Keratinocyte (primary cell): ENCODE measurements around the gene PDE4C. TPM values are rescaled to one million over a fixed set of nuclear protein-coding genes. Genes with fewer than 3 reads are reported as not detected.

ENCODE experiments used
- DNase-seq: peaks from one replicate; pipeline ENCODE4 v3.0.0-alpha.2; 2011; ENCODE audit warnings: low read depth, missing footprints, low spot score
- FAIRE-seq: peaks from 2 replicates; lab custom pipeline; 2011; peaks lifted over from hg19 to GRCh38; lab: Jason Lieb, UNC
- H2AFZ ChIP-seq: 2 replicates; pipeline ENCODE4 v1.6.0; 2012; ENCODE audit warnings: low read length, control low read depth, inconsistent platforms; ENCODE audit not compliant: control insufficient read depth
- H3K27ac ChIP-seq: 2 replicates; pipeline ENCODE4 v1.5.1; 2011; ENCODE audit warnings: low read length; ENCODE audit not compliant: control insufficient read depth, insufficient read depth
- H3K27me3 ChIP-seq: 3 replicates; pipeline ENCODE4 v1.6.0; 2011; ENCODE audit warnings: low read length; ENCODE audit not compliant: control insufficient read depth, insufficient read depth; ENCODE audit errors: extremely low read depth
- H3K36me3 ChIP-seq, 2 experiments: 2 replicates in 1 of 2; 3 replicates in 1 of 2; pipeline ENCODE4 v1.5.1; 2011; ENCODE audit warnings: low read length in 2 of 2, mild to moderate bottlenecking in 1 of 2; ENCODE audit not compliant: control insufficient read depth in 2 of 2, insufficient read depth in 2 of 2; ENCODE audit errors: extremely low read depth in 1 of 2
- H3K4me1 ChIP-seq: 3 replicates; pipeline ENCODE4 v1.5.1; 2011; ENCODE audit warnings: low read length; ENCODE audit not compliant: control insufficient read depth, insufficient read depth; ENCODE audit errors: extremely low read depth
- H3K4me2 ChIP-seq: 3 replicates; pipeline ENCODE4 v1.6.0; 2011; ENCODE audit warnings: low read depth, low read length; ENCODE audit not compliant: control insufficient read depth, insufficient read depth; ENCODE audit errors: extremely low read depth
- H3K4me3 ChIP-seq, 3 experiments: fragments of 200-600 bp in 1 of 3; sonication (generic) in 1 of 3; 2 replicates in 2 of 3; 3 replicates in 1 of 3; pipeline ENCODE4 v1.5.1; 2011 to 2016; ENCODE audit warnings: low read length in 3 of 3, mild to moderate bottlenecking in 3 of 3, control low read depth in 2 of 3, inconsistent platforms in 1 of 3, low read depth in 1 of 3, mixed read lengths in 1 of 3, mixed run types in 1 of 3, moderate library complexity in 1 of 3; ENCODE audit not compliant: control insufficient read depth in 2 of 3, insufficient read depth in 2 of 3; ENCODE audit errors: extremely low read depth in 1 of 3
- H3K79me2 ChIP-seq: 2 replicates; pipeline ENCODE4 v1.6.0; 2012; ENCODE audit warnings: low read length; ENCODE audit not compliant: control insufficient read depth, insufficient read depth
- H3K9ac ChIP-seq: 3 replicates; pipeline ENCODE4 v1.6.0; 2011; ENCODE audit warnings: low read length; ENCODE audit not compliant: control insufficient read depth, insufficient read depth; ENCODE audit errors: extremely low read depth
- H3K9me1 ChIP-seq: 3 replicates; pipeline ENCODE4 v1.6.0; 2011; ENCODE audit warnings: low read length; ENCODE audit not compliant: control insufficient read depth, insufficient read depth; ENCODE audit errors: extremely low read depth
- H3K9me3 ChIP-seq: 2 replicates; pipeline ENCODE4 v1.5.1; 2012; ENCODE audit warnings: low read depth, low read length; ENCODE audit not compliant: control insufficient read depth
- H4K20me1 ChIP-seq: 3 replicates; pipeline ENCODE4 v1.6.0; 2011; ENCODE audit warnings: low read length; ENCODE audit not compliant: control insufficient read depth, insufficient read depth; ENCODE audit errors: extremely low read depth
- CTCF ChIP-seq, 3 experiments: IDR thresholded peaks in 1 of 3; conservative IDR thresholded peaks in 1 of 3; optimal IDR thresholded peaks in 1 of 3; 2 replicates in 2 of 3; 3 replicates in 1 of 3; pipeline versions ENCODE3 to v1.5.1; 2011; ENCODE audit warnings: low read length in 3 of 3, mild to moderate bottlenecking in 3 of 3, moderate library complexity in 2 of 3, control low read depth in 1 of 3, inconsistent platforms in 1 of 3; ENCODE audit not compliant: insufficient read depth in 2 of 3; ENCODE audit errors: extremely low read depth in 1 of 3
- EZH2 ChIP-seq: IDR thresholded peaks from one replicate; pipeline ENCODE4 v1.6.1; 2012; ENCODE audit warnings: inconsistent platforms, mild to moderate bottlenecking, low read length, moderate library complexity
- dilution Hi-C: fragments of 300-500 bp; cut with MboI; formaldehyde crosslinking; loops from one replicate; pipeline ENCODE4 v1.7.0; 2020; ENCODE audit warnings: low sequenced_read_pairs; ENCODE audit not compliant: extremely low pct_ligation_motif_present
- polyA plus RNA-seq, 5 experiments: library from polyadenylated mRNA; depleted of rRNA in 3 of 5; stranded (reverse) in 3 of 5; stranded (forward) in 1 of 5; unstranded in 1 of 5; fragments of >200 nt; gene quantifications; 1 replicate in 1 of 5; 2 replicates in 3 of 5; 3 replicates in 1 of 5; pipeline versions ENCODE4 v1.2.1 to v1.2.3, GENCODE V29; 2011 to 2012; ENCODE audit warnings: missing spikeins in 2 of 5, low read depth in 1 of 5, low replicate concordance in 1 of 5

The PDE4C gene
- polyA plus RNA-seq, 1 donor (not counting 4 experiments of a cell fraction or from before 2014, with no cell fraction given): not detected

GRCh38 chr19:18271433-18271841, 45.2 kb upstream of the PDE4C start:
- DNase-seq: no peak
- H3K36me3 ChIP-seq: no peaks in the 10 kb centered on the region
- dilution Hi-C loops: no loop called here
- H4K20me1 ChIP-seq: no peaks in the 10 kb centered on the region
- H3K27me3 ChIP-seq: no peaks in the 10 kb centered on the region
- no peak overlapping the region for H3K27ac ChIP-seq
- no peaks in the 10 kb centered on the region for H3K9me1 ChIP-seq
- H3K4me1 ChIP-seq: peaks cover 18% of the 10 kb centered on the region
- no peak overlapping the region for H3K4me3 ChIP-seq
- H3K4me2 ChIP-seq: no peak overlapping the region
- H2AFZ ChIP-seq: no peak overlapping the region
- no peaks in the 10 kb centered on the region for H3K79me2 ChIP-seq
- H3K9me3 ChIP-seq: no peaks in the 10 kb centered on the region
- FAIRE-seq: no peak
- no peak overlapping the region for H3K9ac ChIP-seq
- TF ChIP-seq EZH2 (no peak), CTCF (optimal IDR thresholded peaks at IDR 0.05 in 1 of 3, IDR thresholded peaks at IDR 0.05 in 1 of 3, conservative IDR thresholded peaks at IDR 0.05 in 1 of 3; ENCODE audit: extremely low read depth in 1 of 3, insufficient read depth in 2 of 3, low read length in 3 of 3) (no peak)

- dilution Hi-C loops: no loop called here
- Histone ChIP-seq H3K9me3 (no peaks in the 10 kb centered on the region), H3K36me3 (no peaks in the 10 kb centered on the region), H3K4me1 (peaks cover 11% of the 10 kb centered on the region), H2AFZ (no peak overlapping the region), H3K27ac (no peak overlapping the region), H4K20me1 (no peaks in the 10 kb centered on the region), H3K9ac (no peak overlapping the region), H3K27me3 (no peaks in the 10 kb centered on the region), H3K9me1 (no peaks in the 10 kb centered on the region), H3K79me2 (no peaks in the 10 kb centered on the region), H3K4me2 (no peak overlapping the region), H3K4me3 (no peak overlapping the region)
- no peak for DNase-seq
- TF ChIP-seq CTCF (optimal IDR thresholded peaks at IDR 0.05 in 1 of 3, IDR thresholded peaks at IDR 0.05 in 1 of 3, conservative IDR thresholded peaks at IDR 0.05 in 1 of 3; ENCODE audit: extremely low read depth in 1 of 3, insufficient read depth in 2 of 3, low read length in 3 of 3) (no peak), EZH2 (no peak)
- FAIRE-seq: no peak
Observed at GRCh38 chr19:18270326-18270725, 44.1 kb upstream of the PDE4C start.
